Measurements from ENCODE around the gene NRN1.

The NRN1 gene

GRCh38 chr6:6002005-6002847 lies 4.5 kb downstream of the NRN1 start:
- no peak for DNase-seq

- DNase-seq = no peak
Observed at GRCh38 chr6:6001443-6001842, 5.3 kb downstream of the NRN1 start.

- DNase-seq = no peak
Observed at GRCh38 chr6:5999688-6000608, 6.8 kb downstream of the NRN1 start.

GRCh38 chr6:5998711-5999687 lies 7.7 kb downstream of the NRN1 start:
- DNase-seq = no peak

GRCh38 chr6:5998236-5998635 lies 8.5 kb downstream of the NRN1 start:
- DNase-seq = no peak

GRCh38 chr6:5997420-5997987 lies 9.2 kb downstream of the NRN1 start:
- DNase-seq = no peak

GRCh38 chr6:5996714-5997419 lies 9.9 kb downstream of the NRN1 start:
- DNase-seq = no peak

- DNase-seq = no peak
Observed at GRCh38 chr6:5995949-5996713, 10.6 kb downstream of the NRN1 start.

- no peak for DNase-seq
Observed at GRCh38 chr6:5995658-5995948, 11.1 kb downstream of the NRN1 start.

- no peak for DNase-seq
Observed at GRCh38 chr6:5994999-5995657, 11.6 kb downstream of the NRN1 start.

- DNase-seq = no peak
Observed at GRCh38 chr6:5994234-5994998, 12.3 kb downstream of the NRN1 start.

- DNase-seq = no peak
Observed at GRCh38 chr6:5992551-5993225, 14.0 kb downstream of the NRN1 start.

GRCh38 chr6:5990786-5991185 lies 15.9 kb downstream of the NRN1 start:
- no peak for DNase-seq

- DNase-seq = no peak
Observed at GRCh38 chr6:5989141-5989723, 17.5 kb downstream of the NRN1 start.

- no peak for DNase-seq
Observed at GRCh38 chr6:5986861-5987260, 19.9 kb downstream of the NRN1 start.

- DNase-seq = no peak
Observed at GRCh38 chr6:5984150-5985089, 22.3 kb downstream of the NRN1 start.
